ENCODE results near the gene ARID1B.

ARID1B gene

DNA sequence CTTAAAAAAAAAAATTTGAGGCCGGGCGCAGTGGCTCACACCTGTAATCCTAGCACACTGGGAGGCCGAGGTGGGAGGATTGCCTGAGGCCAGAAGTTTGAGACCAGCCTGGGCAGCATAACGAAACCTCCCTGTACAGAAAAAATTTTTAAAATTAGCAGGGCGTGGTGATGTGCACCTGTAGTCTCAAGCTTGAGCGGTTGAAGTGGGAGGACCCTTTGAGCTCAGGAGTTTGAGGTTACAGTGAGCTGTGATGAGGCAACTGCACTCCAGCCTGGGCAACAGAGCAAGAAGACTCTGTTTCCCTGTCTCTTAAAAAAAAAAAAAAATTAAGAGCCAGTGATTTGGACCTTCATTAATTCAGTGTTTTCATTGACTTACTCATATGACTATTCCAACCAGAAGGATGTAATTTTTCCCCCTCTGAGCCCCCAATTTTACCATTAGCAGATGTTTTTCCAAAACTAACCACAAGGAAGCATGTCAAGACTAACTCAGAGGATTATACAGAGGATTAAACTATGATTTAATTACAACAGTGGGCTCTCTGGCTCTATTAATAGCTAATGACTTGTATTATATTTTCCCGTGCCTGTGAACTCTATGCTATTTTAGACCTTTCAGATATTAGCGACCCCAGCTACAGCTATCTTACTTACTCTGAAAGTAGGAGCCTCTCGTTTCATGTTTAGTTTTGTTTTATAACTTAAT lies 75.1 kb downstream of the ARID1B start:
- DNase-seq (ENCODE audit: low read depth), result no peak

DNA sequence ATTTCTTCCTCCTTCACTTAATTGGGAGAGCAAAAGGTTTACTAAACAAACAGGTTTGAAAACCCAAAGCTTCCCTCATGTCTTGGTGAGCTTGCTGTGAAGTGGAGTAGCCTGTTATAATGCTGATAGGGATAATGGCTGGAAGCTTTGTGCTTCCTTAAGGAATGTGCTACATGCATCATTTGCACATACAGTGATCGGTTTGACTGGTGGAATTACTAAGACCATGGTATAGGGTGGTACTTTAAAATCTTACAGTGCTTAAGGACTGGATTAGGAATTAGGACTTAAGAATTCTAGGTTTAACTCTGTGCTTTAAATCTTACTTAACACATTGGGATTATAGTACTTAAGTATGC lies 75.7 kb downstream of the ARID1B start:
- no peak for DNase-seq (ENCODE audit: low read depth)

GRCh38 chr6:156853733-156854132 lies 76.6 kb downstream of the ARID1B start:
- DNase-seq (ENCODE audit: low read depth), result no peak

GRCh38 chr6:156854466-156855161 lies 77.4 kb downstream of the ARID1B start:
- DNase-seq (ENCODE audit: low read depth), result no peak

DNA sequence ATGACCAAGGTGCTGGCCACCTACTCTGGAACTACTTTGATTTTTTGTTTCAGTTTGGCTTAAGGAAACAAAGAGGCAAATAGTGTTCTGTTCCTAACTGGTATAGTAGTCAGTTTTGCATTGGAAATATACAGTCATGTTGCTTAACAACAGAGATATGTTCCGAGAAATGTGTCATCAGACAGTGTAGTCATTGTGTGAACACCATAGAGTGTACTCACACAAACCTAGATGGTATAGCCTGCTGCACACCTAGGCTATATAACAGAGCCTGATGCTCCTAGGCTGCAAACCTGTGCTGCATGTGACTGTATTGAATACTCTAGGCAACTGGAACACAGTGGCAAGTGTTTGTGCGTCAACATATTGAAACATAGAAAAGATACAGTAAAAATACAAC lies 80.4 kb downstream of the ARID1B start:
- DNase-seq (ENCODE audit: low read depth), result no peak

- no peak for DNase-seq (ENCODE audit: low read depth)
Observed at GRCh38 chr6:156859686-156860085, 82.5 kb downstream of the ARID1B start.

GRCh38 chr6:156862711-156863110 lies 85.5 kb downstream of the ARID1B start:
- peak; percentile 46 for DNase-seq (ENCODE audit: low read depth)

- DNase-seq (ENCODE audit: low read depth), result no peak
Observed at GRCh38 chr6:156863504-156863903, 86.3 kb downstream of the ARID1B start.

- DNase-seq (ENCODE audit: low read depth), result no peak
Observed at GRCh38 chr6:156864557-156864956, 87.4 kb downstream of the ARID1B start.

DNA sequence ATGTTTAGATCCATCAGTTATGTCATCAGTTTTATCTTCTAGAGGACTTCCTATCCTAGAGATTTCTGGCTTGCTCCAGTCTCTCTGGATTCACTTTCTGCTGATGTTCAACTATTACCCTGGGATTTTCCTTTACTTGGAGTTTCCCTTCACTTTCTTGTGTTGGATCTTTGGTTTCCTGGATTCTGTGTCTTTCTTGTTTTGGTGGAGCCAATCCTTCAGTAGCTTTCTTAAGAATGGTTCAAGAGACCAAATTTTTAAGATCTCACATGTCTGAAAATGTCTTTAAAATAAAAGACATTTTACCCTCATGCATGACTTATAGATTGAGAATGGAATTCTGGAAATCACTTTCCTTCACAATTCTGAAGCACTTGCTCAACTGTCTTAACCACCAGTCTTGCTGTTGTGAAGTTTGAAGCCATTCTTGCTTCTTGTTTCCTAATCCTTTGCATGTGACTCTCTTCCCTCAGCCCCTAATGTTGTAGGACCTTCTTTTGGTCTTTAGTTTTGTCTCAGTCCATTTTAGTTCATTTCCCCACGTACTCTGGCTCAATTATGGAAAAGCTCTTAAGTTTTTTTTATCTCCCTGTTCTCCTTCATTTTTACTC lies 87.9 kb downstream of the ARID1B start:
- DNase-seq (ENCODE audit: low read depth), result no peak

DNA sequence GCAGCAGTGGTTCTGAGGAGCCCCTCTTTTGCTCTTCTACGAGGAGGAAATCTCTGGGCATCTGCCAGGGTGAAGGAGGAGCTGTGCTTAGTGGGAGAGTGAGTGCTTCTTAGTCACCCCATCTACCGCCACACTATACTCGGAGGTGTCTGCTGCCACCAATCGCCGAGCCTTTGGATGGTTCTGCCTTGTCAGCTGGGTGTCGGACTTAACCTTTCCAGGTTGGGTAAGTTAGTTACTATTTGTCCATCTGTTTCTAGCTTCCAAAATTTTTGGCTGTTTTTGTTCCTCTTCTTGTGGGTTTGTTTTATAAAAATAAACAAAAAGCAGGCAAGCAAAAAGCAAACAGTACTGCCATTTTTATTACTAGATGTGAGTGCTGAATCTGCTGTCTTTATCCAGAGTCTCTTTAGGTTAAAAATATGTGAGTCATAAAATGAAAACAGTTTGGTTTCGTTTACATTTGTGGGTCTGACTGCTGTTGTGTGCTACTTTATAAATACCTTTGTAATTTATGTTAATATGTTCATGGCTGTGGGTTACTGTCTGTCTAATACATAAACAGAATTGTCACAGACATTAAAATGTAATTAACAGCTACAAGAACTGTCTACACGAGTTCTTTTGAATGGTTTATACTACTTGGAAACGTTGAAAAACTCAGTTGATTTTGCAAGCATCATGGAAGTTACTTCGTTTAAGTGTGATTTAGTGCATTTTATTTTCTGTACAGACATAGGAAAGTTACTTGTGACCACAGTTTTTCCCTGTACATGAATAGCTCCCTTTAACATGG lies 89.2 kb downstream of the ARID1B start:
- DNase-seq (ENCODE audit: low read depth), result no peak

GRCh38 chr6:156867121-156867520 lies 89.9 kb downstream of the ARID1B start:
- DNase-seq (ENCODE audit: low read depth), result no peak

- no peak for DNase-seq (ENCODE audit: low read depth)
Observed at GRCh38 chr6:156868385-156868784, 91.2 kb downstream of the ARID1B start.

DNA sequence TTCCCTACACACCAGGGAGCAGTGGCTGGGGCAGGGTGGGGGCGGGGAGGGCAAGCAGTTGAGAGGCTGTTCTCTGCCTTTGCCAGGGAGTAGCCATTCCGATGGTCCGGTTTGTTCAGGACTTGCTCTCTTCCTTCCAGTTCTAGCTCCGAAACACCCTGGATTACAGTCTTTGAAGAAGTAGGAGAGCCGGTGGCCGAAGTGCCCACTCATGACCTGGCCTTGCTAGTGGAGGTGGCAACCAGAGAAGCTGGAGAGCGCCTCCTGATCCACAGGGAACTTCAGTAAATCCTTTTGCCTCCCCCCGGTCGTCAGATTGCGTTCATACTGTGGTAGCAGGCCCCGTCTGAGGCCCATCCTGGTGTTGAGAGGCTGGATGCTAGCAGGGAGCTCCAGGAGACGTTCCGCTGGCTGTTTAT lies 92.8 kb downstream of the ARID1B start:
- no peak for DNase-seq (ENCODE audit: low read depth)

GRCh38 chr6:156870924-156871539 lies 93.9 kb downstream of the ARID1B start:
- no peak for DNase-seq (ENCODE audit: low read depth)

GRCh38 chr6:156872903-156873302 lies 95.7 kb downstream of the ARID1B start:
- no peak for DNase-seq (ENCODE audit: low read depth)

DNA sequence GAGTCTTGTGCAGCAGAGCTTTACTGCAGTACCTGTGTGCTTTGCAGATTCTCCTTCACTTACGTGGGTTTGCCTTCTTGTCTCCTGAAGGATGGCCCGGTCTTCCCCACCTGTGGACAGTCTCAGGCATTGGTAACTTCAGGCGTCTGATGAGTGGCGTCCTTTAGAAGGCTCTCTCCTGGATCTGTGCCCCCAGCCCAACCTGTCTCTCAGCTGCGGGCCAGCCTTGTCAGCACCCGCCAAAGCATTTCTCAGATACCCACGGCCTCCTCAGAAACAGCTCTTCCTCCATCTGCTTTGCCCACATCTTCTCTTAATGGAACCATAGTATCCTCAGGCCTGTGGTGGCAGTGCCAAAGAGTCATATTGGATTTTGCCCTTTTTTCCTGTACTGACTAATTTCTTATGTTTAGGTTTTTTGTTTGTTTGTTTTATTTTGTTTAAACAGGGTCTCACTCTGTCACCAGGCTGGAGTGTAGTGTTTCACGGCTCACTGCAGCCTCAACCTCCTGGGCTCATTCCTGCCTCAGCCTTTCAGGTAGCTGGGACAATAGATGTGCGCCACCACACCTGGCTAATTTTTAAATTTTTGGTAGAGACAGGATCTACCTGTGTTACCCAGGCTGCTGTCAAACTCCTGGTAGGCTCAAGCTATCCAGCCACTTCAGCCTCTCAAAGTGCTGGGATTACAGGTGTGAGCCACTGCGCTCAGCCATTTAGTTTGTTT lies 96.6 kb downstream of the ARID1B start:
- DNase-seq (ENCODE audit: low read depth), result no peak

GRCh38 chr6:156875062-156875461 lies 97.9 kb downstream of the ARID1B start:
- DNase-seq (ENCODE audit: low read depth), result no peak

DNA sequence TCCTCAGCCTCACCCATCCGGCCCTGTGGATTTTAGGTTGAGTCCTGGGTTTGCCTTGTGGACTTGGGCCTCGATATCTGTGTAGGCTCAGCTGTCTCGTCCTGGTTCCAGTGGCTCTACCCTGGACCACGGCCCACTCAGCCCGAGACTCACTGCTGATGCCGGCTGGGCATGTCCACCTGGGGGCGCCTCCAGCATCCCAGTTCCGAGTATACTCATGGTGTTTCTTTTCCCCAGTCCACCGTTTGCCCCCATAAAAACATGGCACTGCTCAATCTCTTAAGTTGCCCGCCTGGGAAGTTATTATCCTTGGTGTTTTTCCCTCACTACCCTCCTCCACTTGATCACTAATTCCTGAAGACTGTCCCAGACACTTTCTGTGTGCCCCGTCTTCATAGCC lies 99.1 kb downstream of the ARID1B start:
- no peak for DNase-seq (ENCODE audit: low read depth)

DNA sequence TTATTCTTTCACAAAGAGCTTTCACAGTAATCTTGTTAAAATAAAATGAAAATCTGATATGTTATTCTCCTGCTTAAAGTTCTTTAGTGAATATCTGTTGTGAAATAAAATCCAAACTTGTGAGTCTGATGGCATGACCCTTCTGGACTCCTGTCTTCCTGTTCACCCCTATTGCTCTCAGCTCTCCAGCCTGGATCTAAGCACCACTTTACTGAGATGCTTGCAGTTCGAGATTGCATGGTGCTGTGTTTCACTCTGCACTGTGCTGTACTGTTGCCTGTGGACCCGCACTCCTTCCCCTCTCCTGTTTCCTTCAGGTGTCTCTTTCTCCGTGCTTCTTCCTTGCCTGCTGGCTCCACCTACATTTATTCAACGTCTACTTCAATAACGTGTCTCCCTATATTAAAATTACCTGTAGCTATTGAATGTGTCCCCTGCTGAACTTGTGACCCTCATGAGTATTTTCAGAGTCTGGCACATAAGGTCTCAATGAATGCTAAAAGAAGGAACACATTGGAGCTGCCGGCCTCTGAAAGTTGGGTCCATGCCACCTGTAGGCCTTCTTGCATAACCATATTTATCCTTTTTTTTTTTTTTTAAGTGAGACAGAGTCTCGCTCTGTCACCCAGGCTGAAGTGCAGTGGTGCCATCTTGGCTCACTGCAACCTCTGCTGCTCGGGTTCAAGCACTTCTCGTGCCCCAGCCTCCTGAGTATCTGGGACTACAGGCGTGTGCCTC lies 100.1 kb downstream of the ARID1B start:
- no peak for DNase-seq (ENCODE audit: low read depth)

DNA sequence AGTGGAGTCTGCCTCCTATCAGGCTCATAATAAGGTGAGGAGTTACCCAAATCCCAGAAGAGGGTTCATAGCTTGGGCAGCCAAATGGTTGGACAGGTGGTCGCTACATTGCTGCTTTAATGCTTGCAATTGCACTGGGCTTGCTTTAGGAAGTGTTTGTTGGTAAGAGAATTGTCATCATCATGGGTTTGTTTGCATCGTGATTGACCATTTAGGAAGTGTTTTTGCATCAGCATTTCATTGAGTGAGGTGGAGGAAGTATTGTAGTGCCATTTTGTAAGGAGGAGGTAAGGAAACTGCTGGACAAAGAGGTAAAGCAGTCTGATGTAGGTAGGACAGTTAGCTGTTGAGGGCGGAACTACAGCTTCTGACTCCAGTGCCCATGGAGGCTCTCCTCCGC lies 101.5 kb downstream of the ARID1B start:
- no peak for DNase-seq (ENCODE audit: low read depth)
